Progenitor cell of endocrine pancreas (in vitro differentiated cells): Measurements from ENCODE around the gene FRMD6. TPM values are rescaled to one million over a fixed set of nuclear protein-coding genes. Genes with fewer than 3 reads are reported as not detected.
"Not testable (repeated sequence)": the region's sequence is repeated elsewhere in the genome, so short reads cannot be mapped to it uniquely, and the experiment has no call there.

ENCODE experiments used
- DNase-seq: peaks from one replicate; pipeline ENCODE4 v3.0.0; 2021; ENCODE audit warnings: low spot score; ENCODE audit not compliant: unreplicated experiment
- H3K27ac Mint-ChIP-seq: 2 replicates; pipeline ENCODE4 v1.8.0; 2021; ENCODE audit warnings: mild to moderate bottlenecking, moderate library complexity, mixed read lengths
- H3K27me3 Mint-ChIP-seq: 2 replicates; pipeline ENCODE4 v1.8.0; 2021; ENCODE audit warnings: mixed read lengths
- H3K36me3 Mint-ChIP-seq: 2 replicates; pipeline ENCODE4 v1.8.0; 2022; ENCODE audit warnings: mixed read lengths; ENCODE audit not compliant: insufficient read depth
- H3K4me1 Mint-ChIP-seq: 2 replicates; pipeline ENCODE4 v1.8.0; 2021; ENCODE audit warnings: low read depth, mixed read lengths
- H3K4me3 Mint-ChIP-seq: 2 replicates; pipeline ENCODE4 v1.8.0; 2021; ENCODE audit warnings: low read depth, mild to moderate bottlenecking, moderate library complexity, mixed read lengths
- H3K9me3 Mint-ChIP-seq: 2 replicates; pipeline ENCODE4 v1.8.0; 2021; ENCODE audit warnings: low read depth, mixed read lengths
- CTCF ChIP-seq: fragments of 200-600 bp; sonication (generic); IDR thresholded peaks from one replicate; pipeline ENCODE4 v1.5.0; 2021; ENCODE audit warnings: antibody characterized with exemption, mild to moderate bottlenecking; ENCODE audit not compliant: unreplicated experiment
- total RNA-seq: library from RNA; stranded (reverse); gene quantifications from 2 replicates; pipeline ENCODE4 v1.2.1, GENCODE V29; 2021

The FRMD6 gene
- total RNA-seq, 1 donor from 2014 or later = 40.7 TPM

DNA sequence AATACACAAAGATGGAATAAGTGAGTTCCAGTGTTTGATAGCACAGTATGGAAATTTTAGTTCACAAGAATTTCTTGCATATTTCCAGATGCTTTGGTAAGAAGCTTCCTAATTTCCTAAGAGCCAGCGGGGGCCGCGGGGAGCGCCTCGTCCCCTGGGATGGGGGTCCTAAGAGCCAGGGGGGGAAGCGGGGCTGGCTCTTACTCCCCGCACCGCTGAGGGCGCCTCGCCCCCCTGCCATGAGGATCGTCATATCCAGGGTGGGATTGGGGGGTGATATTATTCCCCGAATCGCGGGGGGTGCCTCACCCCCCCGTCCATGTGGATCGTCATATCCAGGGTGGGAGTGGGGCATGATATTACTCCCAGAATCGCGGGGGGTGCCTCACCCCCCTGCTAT lies 108.2 kb downstream of the FRMD6 start:
- H3K9me3 Mint-ChIP-seq = peaks cover 2% of the 10 kb centered on the region
- no peak overlapping the region for H3K27ac Mint-ChIP-seq
- H3K4me3 Mint-ChIP-seq = no peak overlapping the region
- TF ChIP-seq CTCF = no peak
- peaks cover 1% of the 10 kb centered on the region for H3K4me1 Mint-ChIP-seq
- H3K36me3 Mint-ChIP-seq = no peaks in the 10 kb centered on the region
- H3K27me3 Mint-ChIP-seq = peaks cover 4% of the 10 kb centered on the region
- DNase-seq = no peak

GRCh38 chr14:51765726-51766125 lies 114.0 kb downstream of the FRMD6 start:
- not testable (repeated sequence) for H3K4me3 Mint-ChIP-seq, H3K4me1 Mint-ChIP-seq, H3K9me3 Mint-ChIP-seq, H3K27me3 Mint-ChIP-seq, DNase-seq, H3K27ac Mint-ChIP-seq, H3K36me3 Mint-ChIP-seq

DNA sequence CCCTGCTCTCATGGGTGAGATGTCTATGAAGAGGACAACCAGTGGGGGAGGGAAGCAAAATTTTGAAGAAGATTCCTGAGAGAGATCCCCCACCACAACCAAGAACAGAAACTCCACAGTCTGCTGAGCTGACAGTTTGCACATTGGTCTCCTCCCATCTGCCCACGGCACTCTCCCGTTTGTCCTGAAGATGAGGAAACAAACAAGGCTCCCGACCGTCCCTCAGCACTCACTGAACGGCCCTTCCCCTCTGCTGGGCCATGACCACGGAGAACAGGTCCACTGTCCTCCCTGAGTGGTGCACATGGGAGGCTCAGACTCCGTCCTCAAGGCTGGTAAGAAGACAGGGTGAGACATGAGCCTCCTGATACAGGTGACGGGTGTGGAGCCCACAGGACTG lies 114.9 kb downstream of the FRMD6 start:
- not testable (repeated sequence) for H3K9me3 Mint-ChIP-seq, DNase-seq, H3K27me3 Mint-ChIP-seq, H3K4me3 Mint-ChIP-seq, H3K36me3 Mint-ChIP-seq, H3K4me1 Mint-ChIP-seq, H3K27ac Mint-ChIP-seq

- not testable (repeated sequence) for H3K4me3 Mint-ChIP-seq, DNase-seq, H3K9me3 Mint-ChIP-seq, H3K27me3 Mint-ChIP-seq, H3K4me1 Mint-ChIP-seq, H3K36me3 Mint-ChIP-seq, H3K27ac Mint-ChIP-seq
Measured at GRCh38 chr14:51769261-51769660, 117.6 kb downstream of the FRMD6 start.

- Mint-ChIP-seq H3K9me3 (peaks cover 3% of the 10 kb centered on the region), H3K4me1 (peaks cover 7% of the 10 kb centered on the region), H3K4me3 (no peak overlapping the region), H3K27ac (no peak overlapping the region), H3K36me3 (no peaks in the 10 kb centered on the region), H3K27me3 (peaks cover 15% of the 10 kb centered on the region)
- no peak for DNase-seq
- TF ChIP-seq CTCF = no peak
Measured at GRCh38 chr14:51774209-51774608, 122.5 kb downstream of the FRMD6 start.

- Mint-ChIP-seq H3K27ac (no peak overlapping the region), H3K4me1 (peaks cover 9% of the 10 kb centered on the region), H3K27me3 (peaks cover 24% of the 10 kb centered on the region), H3K9me3 (peaks cover 3% of the 10 kb centered on the region), H3K36me3 (no peaks in the 10 kb centered on the region), H3K4me3 (no peak overlapping the region)
- TF ChIP-seq CTCF = peak; percentile 74
- DNase-seq = peak; percentile 36
Measured at GRCh38 chr14:51776102-51776894, 124.6 kb downstream of the FRMD6 start.
